HEK293 (cell line): ENCODE measurements around the gene KLK1.

ENCODE experiments used
- CTCF ChIA-PET: fragments of 350-600 bp; formaldehyde crosslinking; extraction: SDS; loops from one replicate; lab custom pipeline; 2021; ENCODE audit warnings: antibody characterized with exemption; lab: Yijun Ruan, JAX
- POLR2A ChIA-PET: fragments of 300-600 bp; formaldehyde crosslinking; extraction: SDS; loops from one replicate; lab custom pipeline; 2020; ENCODE audit warnings: antibody characterized with exemption, inconsistent platforms; lab: Yijun Ruan, JAX
- H3K27ac ChIP-seq: fragments of 200-500 bp; sonication (Bioruptor generic); 2 replicates; pipeline ENCODE4 v1.5.1; 2014; ENCODE audit warnings: low read depth, low read length, control low read depth, inconsistent platforms; ENCODE audit errors: extremely low read depth
- H3K36me3 ChIP-seq, 2 experiments: fragments of 200-500 bp in 1 of 2; sonication (Bioruptor generic) in 1 of 2; 1 replicate in 1 of 2; 2 replicates in 1 of 2; pipeline ENCODE4 v1.5.1; 2014 to 2017; ENCODE audit warnings: inconsistent platforms in 2 of 2, low read length in 2 of 2; ENCODE audit not compliant: control insufficient read depth in 2 of 2, insufficient read depth in 1 of 2
- H3K4me1 ChIP-seq: fragments of 200-500 bp; sonication (Bioruptor generic); 2 replicates; pipeline ENCODE4 v1.5.1; 2014; ENCODE audit warnings: mild to moderate bottlenecking, low read length, inconsistent platforms; ENCODE audit not compliant: control insufficient read depth, insufficient read depth
- H3K4me3 ChIP-seq: 2 replicates; pipeline ENCODE4 v1.5.1; 2011; ENCODE audit warnings: low read depth, mild to moderate bottlenecking, control low read depth, low read length, moderate library complexity
- H3K9me3 ChIP-seq: fragments of 200-500 bp; sonication (Bioruptor generic); 2 replicates; pipeline ENCODE4 v1.5.1; 2014; ENCODE audit warnings: low read depth, low read length, inconsistent platforms; ENCODE audit not compliant: control insufficient read depth, insufficient read depth
- CTCF ChIP-seq: fragments of 450-650 bp; formaldehyde crosslinking; IDR thresholded peaks from 2 replicates; pipeline ENCODE4 v1.5.1; 2016; ENCODE audit warnings: missing biosample characterization, missing genetic modification characterization
- GLI2 ChIP-seq: fragments of 450-650 bp; formaldehyde crosslinking; IDR thresholded peaks from 2 replicates; pipeline ENCODE4; 2017; ENCODE audit warnings: missing biosample characterization, missing genetic modification characterization, low read depth, borderline replicate concordance
- KLF7 ChIP-seq: fragments of 450-650 bp; formaldehyde crosslinking; IDR thresholded peaks from 2 replicates; pipeline ENCODE4 v1.5.1; 2016; ENCODE audit warnings: missing biosample characterization, missing genetic modification characterization, borderline replicate concordance
- PRDM6 ChIP-seq: fragments of 450-650 bp; formaldehyde crosslinking; IDR thresholded peaks from 2 replicates; pipeline ENCODE4 v1.5.1; 2017; ENCODE audit warnings: missing biosample characterization, missing genetic modification characterization
- SALL2 ChIP-seq: fragments of 450-650 bp; formaldehyde crosslinking; IDR thresholded peaks from 2 replicates; pipeline ENCODE4 v1.5.0; 2017; ENCODE audit warnings: missing biosample characterization, mild to moderate bottlenecking, missing genetic modification characterization, borderline replicate concordance
- ZIC2 ChIP-seq: fragments of 450-650 bp; formaldehyde crosslinking; IDR thresholded peaks from 2 replicates; pipeline ENCODE4 v1.5.1; 2016; ENCODE audit warnings: missing biosample characterization, missing genetic modification characterization
- ZNF121 ChIP-seq: fragments of 450-650 bp; formaldehyde crosslinking; IDR thresholded peaks from 2 replicates; pipeline ENCODE4 v1.5.1; 2016; ENCODE audit warnings: missing biosample characterization, missing genetic modification characterization
- ZNF146 ChIP-seq: fragments of 450-650 bp; formaldehyde crosslinking; IDR thresholded peaks from 2 replicates; pipeline ENCODE4 v1.5.1; 2016; ENCODE audit warnings: missing biosample characterization, missing genetic modification characterization
- ZNF169 ChIP-seq: fragments of 450-650 bp; formaldehyde crosslinking; IDR thresholded peaks from 2 replicates; pipeline ENCODE4 v1.5.1; 2016; ENCODE audit warnings: missing biosample characterization, missing genetic modification characterization
- ZNF280D ChIP-seq: fragments of 450-650 bp; formaldehyde crosslinking; IDR thresholded peaks from 2 replicates; pipeline ENCODE4 v1.5.1; 2016; ENCODE audit warnings: missing biosample characterization, missing genetic modification characterization
- ZNF350 ChIP-seq: fragments of 450-650 bp; formaldehyde crosslinking; IDR thresholded peaks from 2 replicates; pipeline ENCODE4 v1.5.0; 2017; ENCODE audit warnings: missing biosample characterization, mild to moderate bottlenecking, missing genetic modification characterization
- ZNF391 ChIP-seq: fragments of 450-650 bp; formaldehyde crosslinking; IDR thresholded peaks from 2 replicates; pipeline ENCODE4 v1.5.1; 2016; ENCODE audit warnings: low read depth, missing biosample characterization, missing genetic modification characterization, borderline replicate concordance
- ZSCAN30 ChIP-seq: fragments of 450-650 bp; IDR thresholded peaks from 2 replicates; pipeline ENCODE4 v1.5.1; 2018; ENCODE audit warnings: missing biosample characterization, mild to moderate bottlenecking, missing genetic modification characterization, moderate library complexity

KLK1 gene

GRCh38 chr19:50839712-50840655, 16.4 kb upstream of the KLK1 start:
- Histone ChIP-seq H3K36me3 (no peaks in the 10 kb centered on the region), H3K4me3 (no peak overlapping the region), H3K9me3 (no peaks in the 10 kb centered on the region), H3K4me1 (peaks cover 15% of the 10 kb centered on the region), H3K27ac (no peak overlapping the region)
- ChIA-PET POLR2A (no interaction called here), CTCF (interaction anchor here (0.6 to 1.9 kb wide), 5 partner anchors 24 to 163 kb away, joined by 3 to 6 read pairs (median 4); no protein-coding TSS in a partner anchor)
- no peak for TF ChIP-seq PRDM6 (tag by site-specific recombination)
- TF ChIP-seq ZNF121 (tag by site-specific recombination) = peak; percentile 97
- TF ChIP-seq ZNF280D (tag by site-specific recombination) = peak; percentile 59; the same call in 1 of the 2 replicates
- no peak for TF ChIP-seq KLF7 (tag by site-specific recombination)
- TF ChIP-seq ZSCAN30 = no peak
- TF ChIP-seq ZNF169 = no peak
- TF ChIP-seq ZNF350 = no peak
- TF ChIP-seq ZNF146 (tag by site-specific recombination) = peak; percentile 48; the same call in 1 of the 2 replicates

GRCh38 chr19:50838239-50838638, 14.7 kb upstream of the KLK1 start:
- ChIA-PET POLR2A (interaction anchor here (0.6 kb wide), 1 partner anchor 34 kb away, joined by 4 read pairs; no protein-coding TSS in a partner anchor), CTCF (interaction anchor here (0.9 kb wide), 1 partner anchor 481 kb away, joined by 7 read pairs; no protein-coding TSS in a partner anchor)
- H3K36me3 ChIP-seq = no peaks in the 10 kb centered on the region
- TF ChIP-seq CTCF (peak; percentile 47), ZIC2 (tag by site-specific recombination) (no peak), ZNF391 (tag by site-specific recombination) (no peak), GLI2 (tag by site-specific recombination) (no peak), SALL2 (tag by site-specific recombination) (no peak)
- no peak overlapping the region for H3K27ac ChIP-seq
- no peaks in the 10 kb centered on the region for H3K9me3 ChIP-seq
- H3K4me3 ChIP-seq = no peak overlapping the region
- no peaks in the 10 kb centered on the region; the same call in 1 of the 2 replicates for H3K4me1 ChIP-seq
